ENCODE results near the gene POC5. TPM values are rescaled to one million over a fixed set of nuclear protein-coding genes. Genes with fewer than 3 reads are reported as not detected.

POC5 gene
- total RNA-seq, 1 experiment from 2014 or later: 9.7 TPM

DNA sequence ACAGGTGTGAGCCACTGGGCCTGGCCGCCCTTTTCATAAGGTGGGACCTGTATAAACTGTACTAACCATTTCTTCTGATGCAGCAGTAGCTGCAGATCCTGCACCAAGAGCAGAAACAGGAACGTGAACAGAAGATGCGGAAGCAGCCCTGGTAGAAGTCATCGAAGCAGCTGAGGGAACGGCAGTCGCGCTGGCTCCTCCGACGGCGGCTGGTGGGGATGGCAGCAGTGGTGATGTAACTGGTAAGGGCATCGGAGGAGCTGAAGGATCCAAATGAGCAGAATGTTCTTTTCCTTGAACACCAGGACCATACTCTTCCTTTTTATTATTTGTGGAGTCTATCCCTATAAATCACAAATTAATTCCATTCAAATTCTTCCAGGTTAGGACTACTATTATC is 32.1 kb downstream of the POC5 start:
- intact Hi-C loops (cut with micrococcal nuclease): no loop called here
- ChIA-PET POLR2A (ENCODE audit: unreplicated experiment) (no interaction called here), CTCF (no interaction called here)
- ATAC-seq: no peak
- H3K9me2 ChIP-seq (replicated peaks; ENCODE audit: low read length): no peaks in the 10 kb centered on the region
- peaks cover 12% of the 10 kb centered on the region; the same call in 1 of the 2 replicates for H3K36me3 ChIP-seq (ENCODE audit: low read depth, low read length)
- no peaks in the 10 kb centered on the region for H4K20me1 ChIP-seq (ENCODE audit: low read length)
- H3K27me3 ChIP-seq (ENCODE audit: low read length): no peaks in the 10 kb centered on the region
- H3K4me2 ChIP-seq (ENCODE audit: low read length): no peak overlapping the region
- no peak overlapping the region for H3K27ac ChIP-seq (ENCODE audit: low read length)
- no peak for TF ChIP-seq EZH2 (IDR thresholded peaks at IDR 0.05; ENCODE audit: low read length, unreplicated experiment)
- no peak for TF ChIP-seq EZH2phosphoT487 (IDR thresholded peaks at IDR 0.05; ENCODE audit: borderline replicate concordance, low read length)
- TF ChIP-seq CTCF (conservative IDR thresholded peaks at IDR 0.05; ENCODE audit: low read depth, low read length): no peak
- H3K4me1 ChIP-seq (ENCODE audit: insufficient read depth, low read length): peaks cover 6% of the 10 kb centered on the region
- BruUV-seq (replicated peaks): no TSS peak
- H3K9me3 ChIP-seq (ENCODE audit: low read length): no peaks in the 10 kb centered on the region
- no peak overlapping the region for H3K4me3 ChIP-seq (ENCODE audit: low read length)
- no peaks in the 10 kb centered on the region for H3K79me2 ChIP-seq (ENCODE audit: low read length)
- no peak overlapping the region for H3K9ac ChIP-seq (ENCODE audit: low read length)
- DNase-seq: no peak
- no peaks in the 10 kb centered on the region for H3F3A ChIP-seq (ENCODE audit: low read length, unreplicated experiment)
- no peak overlapping the region for H2AFZ ChIP-seq (ENCODE audit: low read length)

- H3K4me3 ChIP-seq (ENCODE audit: low read length): no peak overlapping the region
- no TSS peak for BruUV-seq (replicated peaks)
- no peaks in the 10 kb centered on the region for H3K9me3 ChIP-seq (ENCODE audit: low read length)
- H3K36me3 ChIP-seq (ENCODE audit: low read depth, low read length): peaks cover 4% of the 10 kb centered on the region; the same call in 1 of the 2 replicates
- H3K27ac ChIP-seq (ENCODE audit: low read length): no peak overlapping the region
- DNase-seq (peak; percentile 57), ATAC-seq (no peak)
- H4K20me1 ChIP-seq (ENCODE audit: low read length): no peaks in the 10 kb centered on the region
- no peak overlapping the region for H2AFZ ChIP-seq (ENCODE audit: low read length)
- H3K27me3 ChIP-seq (ENCODE audit: low read length): no peaks in the 10 kb centered on the region
- peaks cover 6% of the 10 kb centered on the region for H3K4me1 ChIP-seq (ENCODE audit: insufficient read depth, low read length)
- ChIA-PET CTCF (interaction anchor here (0.6 kb wide), 3 partner anchors 59 to 217 kb away, joined by 3 to 4 read pairs (median 3); no protein-coding TSS in a partner anchor), POLR2A (ENCODE audit: unreplicated experiment) (interaction anchor here (0.5 to 0.6 kb wide), 2 partner anchors 36 to 75 kb away, joined by 3 read pairs; partner anchors contain the start of gene POC5)
- no peak overlapping the region for H3K9ac ChIP-seq (ENCODE audit: low read length)
- no peaks in the 10 kb centered on the region for H3K79me2 ChIP-seq (ENCODE audit: low read length)
- H3F3A ChIP-seq (ENCODE audit: low read length, unreplicated experiment): no peaks in the 10 kb centered on the region
- intact Hi-C loops (cut with micrococcal nuclease): loop anchor here (1.0 to 5.0 kb wide), 4 partner anchors 59 to 344 kb away; partner anchors contain the start of genes CERT1, HMGCR and POLK
- no peak for TF ChIP-seq EZH2phosphoT487 (IDR thresholded peaks at IDR 0.05; ENCODE audit: borderline replicate concordance, low read length)
- TF ChIP-seq EZH2 (IDR thresholded peaks at IDR 0.05; ENCODE audit: low read length, unreplicated experiment): no peak
- TF ChIP-seq CTCF (conservative IDR thresholded peaks at IDR 0.05; ENCODE audit: low read depth, low read length): peak; percentile 66
- no peaks in the 10 kb centered on the region for H3K9me2 ChIP-seq (replicated peaks; ENCODE audit: low read length)
- H3K4me2 ChIP-seq (ENCODE audit: low read length): peak overlapping the region; percentile 18; the same call in 1 of the 2 replicates
Observed at GRCh38 chr5:75681125-75681830, 36.0 kb downstream of the POC5 start.

DNA sequence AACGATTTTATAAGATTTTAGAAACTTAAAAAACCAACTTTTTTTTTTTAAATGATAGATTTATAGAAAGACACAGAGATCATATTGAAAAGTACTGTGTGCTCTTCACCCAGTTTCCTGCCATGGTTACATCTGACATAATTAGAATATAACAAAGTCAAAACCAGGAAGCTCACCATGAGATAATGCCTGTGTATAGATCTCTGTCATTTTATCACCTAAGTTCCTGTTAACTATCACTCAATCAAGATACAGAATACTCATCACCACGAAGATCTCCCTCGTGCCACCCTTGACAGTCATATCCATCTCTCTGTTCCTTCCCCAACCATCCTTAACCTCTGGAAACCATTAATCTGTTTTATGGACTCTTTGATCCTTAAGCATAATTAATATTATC is 39.1 kb downstream of the POC5 start:
- Histone ChIP-seq H3K4me1 (ENCODE audit: insufficient read depth, low read length) (peaks cover 6% of the 10 kb centered on the region), H3F3A (ENCODE audit: low read length, unreplicated experiment) (no peaks in the 10 kb centered on the region), H3K27ac (ENCODE audit: low read length) (no peak overlapping the region), H3K36me3 (ENCODE audit: low read depth, low read length) (peaks cover 17% of the 10 kb centered on the region; the same call in 1 of the 2 replicates), H3K9me2 (replicated peaks; ENCODE audit: low read length) (no peaks in the 10 kb centered on the region), H3K27me3 (ENCODE audit: low read length) (no peaks in the 10 kb centered on the region), H3K4me2 (ENCODE audit: low read length) (no peak overlapping the region), H3K4me3 (ENCODE audit: low read length) (no peak overlapping the region), H3K79me2 (ENCODE audit: low read length) (no peaks in the 10 kb centered on the region), H3K9ac (ENCODE audit: low read length) (no peak overlapping the region), H3K9me3 (ENCODE audit: low read length) (no peaks in the 10 kb centered on the region), H2AFZ (ENCODE audit: low read length) (no peak overlapping the region), H4K20me1 (ENCODE audit: low read length) (no peaks in the 10 kb centered on the region)
- DNase-seq (no peak), ATAC-seq (no peak)
- no TSS peak for BruUV-seq (replicated peaks)
- ChIA-PET CTCF (no interaction called here), POLR2A (ENCODE audit: unreplicated experiment) (no interaction called here)
- TF ChIP-seq EZH2 (IDR thresholded peaks at IDR 0.05; ENCODE audit: low read length, unreplicated experiment): no peak
- no peak for TF ChIP-seq CTCF (conservative IDR thresholded peaks at IDR 0.05; ENCODE audit: low read depth, low read length)
- no peak for TF ChIP-seq EZH2phosphoT487 (IDR thresholded peaks at IDR 0.05; ENCODE audit: borderline replicate concordance, low read length)
- intact Hi-C loops (cut with micrococcal nuclease): no loop called here

All from PC-3 (cell line).